GM18951 (cell line): ENCODE results near the gene ABHD1.
A peak's percentile ranks its signal among the peaks of the same experiment; 100 is the strongest.
"Not testable (repeated sequence)": the region's sequence is repeated elsewhere in the genome, so short reads cannot be mapped to it uniquely, and the experiment has no call there.

Experiments
- POLR2A ChIP-seq: IDR thresholded peaks from 4 replicates; pipeline ENCODE4 v1.6.1; 2011; ENCODE audit warnings: mild to moderate bottlenecking; ENCODE audit not compliant: insufficient read length, insufficient read depth; ENCODE audit errors: extremely low read depth
- in situ Hi-C: fragments of 300-500 bp; cut with MboI; formaldehyde crosslinking; loops from one replicate; pipeline ENCODE4 v1.12.0; 2022; ENCODE audit warnings: low sequenced_read_pairs, mixed read lengths, inconsistent platforms; ENCODE audit not compliant: unreplicated experiment

ABHD1 gene

GRCh38 chr2:27123302-27124150, at the start of gene ABHD1:
TSS of gene ABHD1 (plus strand) at chr2:27123815. CDS start at chr2:27123949, 134 bp downstream.
- in situ Hi-C loops: no loop called here
- no peak for TF ChIP-seq POLR2A

- in situ Hi-C loops: no loop called here
- TF ChIP-seq POLR2A: peak; percentile 35
Measured at GRCh38 chr2:27074738-27075565, 48.7 kb upstream of the ABHD1 start.

GRCh38 chr2:27075566-27075871, 48.1 kb upstream of the ABHD1 start:
- in situ Hi-C loops: not testable (repeated sequence)

GRCh38 chr2:27076323-27076722, 47.3 kb upstream of the ABHD1 start:
- no peak for TF ChIP-seq POLR2A
- in situ Hi-C loops: no loop called here

- in situ Hi-C loops: no loop called here
- TF ChIP-seq POLR2A: no peak
Measured at GRCh38 chr2:27077231-27077630, 46.4 kb upstream of the ABHD1 start.

GRCh38 chr2:27078267-27079194, 45.1 kb upstream of the ABHD1 start, which contains the start of gene EMILIN1:
TSS of gene EMILIN1 (plus strand) at chr2:27078615. CDS start at chr2:27079066, 451 bp downstream.
- in situ Hi-C loops: no loop called here
- no peak for TF ChIP-seq POLR2A

- TF ChIP-seq POLR2A: no peak
- in situ Hi-C loops: no loop called here
Measured at GRCh38 chr2:27079233-27080139, 44.1 kb upstream of the ABHD1 start.

GRCh38 chr2:27080140-27080469, 43.5 kb upstream of the ABHD1 start:
- in situ Hi-C loops: no loop called here
- no peak for TF ChIP-seq POLR2A

- in situ Hi-C loops: no loop called here
- no peak for TF ChIP-seq POLR2A
Measured at GRCh38 chr2:27080603-27080936, 43.0 kb upstream of the ABHD1 start.

- in situ Hi-C loops: no loop called here
Measured at GRCh38 chr2:27081984-27082772, 41.4 kb upstream of the ABHD1 start.

GRCh38 chr2:27082773-27083409, 40.7 kb upstream of the ABHD1 start:
- TF ChIP-seq POLR2A: no peak
- in situ Hi-C loops: no loop called here

More at GRCh38 chr2:27081984-27082772, 41.4 kb upstream of the ABHD1 start:
- no peak for TF ChIP-seq POLR2A
